Body of pancreas (tissue), 4 donors: ENCODE data around the gene ACSM2A. TPM values are rescaled to one million over a fixed set of nuclear protein-coding genes. Genes with fewer than 3 reads are reported as not detected.
"Not testable (repeated sequence)": the region's sequence is repeated elsewhere in the genome, so short reads cannot be mapped to it uniquely, and the experiment has no call there.

Source experiments
- ATAC-seq: fragments of 150-250 bp; one replicate; pipeline ENCODE4 v1.9.1; 2016
- DNase-seq, 4 donors: peaks; one replicate each; pipeline ENCODE4 v3.0.0-alpha.2; 2019
- H3K27ac ChIP-seq, 4 donors: fragments of 200-600 bp; sonication (generic); 1 replicate in 3 of 4; 2 replicates in 1 of 4; pipeline versions ENCODE4 v1.5.1 to v1.6.1; 2016 to 2019; ENCODE audit warnings: mild to moderate bottlenecking in 1 of 4, mixed read lengths in 1 of 4, moderate library complexity in 1 of 4
- H3K27me3 ChIP-seq, 2 donors: fragments of 200-600 bp; sonication (generic); one replicate each; pipeline ENCODE4 v1.6.0; 2016; ENCODE audit warnings: mild to moderate bottlenecking in 1 of 2
- H3K36me3 ChIP-seq, 2 donors: fragments of 200-600 bp; sonication (generic); replicated peaks in 1 of 2; 2 replicates each; pipeline ENCODE4 v1.5.1; 2016; ENCODE audit warnings: low read depth in 2 of 2; ENCODE audit not compliant: insufficient read depth in 1 of 2
- H3K4me1 ChIP-seq: fragments of 200-600 bp; sonication (generic); one replicate; pipeline ENCODE4 v1.6.0; 2016
- H3K4me3 ChIP-seq, 2 donors: fragments of 200-600 bp; sonication (generic); 1 replicate in 1 of 2; 2 replicates in 1 of 2; pipeline ENCODE4 v1.5.1; 2016 to 2019
- H3K9me3 ChIP-seq, 3 donors: fragments of 200-600 bp; sonication (generic); 1 replicate in 2 of 3; 2 replicates in 1 of 3; pipeline ENCODE4 v1.5.1; 2016
- POLR2A ChIP-seq, 3 donors: fragments of 450-650 bp; IDR thresholded peaks; one replicate each; pipeline ENCODE4 v1.6.1; 2016; ENCODE audit warnings: antibody characterized with exemption in 3 of 3, mild to moderate bottlenecking in 2 of 3
- WGBS, 2 donors: methylation state at CpG; one replicate each; pipeline ENCODE4 v1.1.5; 2017; 5-methylcytosine and 5-hydroxymethylcytosine counted together
- intact Hi-C: fragments of 100-400 bp; cut with DNase I; formaldehyde crosslinking; loops from one replicate; pipeline ENCODE4 v1.15.1; 2023
- total RNA-seq, 2 donors: library from RNA; depleted of rRNA; stranded (reverse); fragments of >200 nt; gene quantifications; one replicate each; pipeline ENCODE4 v1.1.0, GENCODE V29; 2016
- TF ChIP-seq, protein P1 (sequence below), 7 experiments: fragments of 450-650 bp in 4 of 7; fragments of 200-600 bp in 3 of 7; sonication (generic) in 3 of 7; IDR thresholded peaks; one replicate each; pipeline ENCODE4 v1.5.1; 2016 to 2019; ENCODE audit warnings: antibody characterized with exemption in 7 of 7

Gene ACSM2A
- total RNA-seq, 2 donors from 2014 or later: not detected

GRCh38 chr16:20519231-20519630 is 67.9 kb downstream of the ACSM2A start:
- WGBS, 2 donors: 34 to 59% methylated on average over 3 of the region's 3 CpGs
- Histone ChIP-seq H3K9me3 (no peaks in the 10 kb centered on the region), H3K36me3 (no peaks in the 10 kb centered on the region), H3K27me3 (no peaks in the 10 kb centered on the region), H3K27ac (no peak overlapping the region), H3K4me1 (no peaks in the 10 kb centered on the region), H3K4me3 (no peak overlapping the region)
- ATAC-seq (no peak), DNase-seq (no peak)
- TF ChIP-seq, protein P1, sequence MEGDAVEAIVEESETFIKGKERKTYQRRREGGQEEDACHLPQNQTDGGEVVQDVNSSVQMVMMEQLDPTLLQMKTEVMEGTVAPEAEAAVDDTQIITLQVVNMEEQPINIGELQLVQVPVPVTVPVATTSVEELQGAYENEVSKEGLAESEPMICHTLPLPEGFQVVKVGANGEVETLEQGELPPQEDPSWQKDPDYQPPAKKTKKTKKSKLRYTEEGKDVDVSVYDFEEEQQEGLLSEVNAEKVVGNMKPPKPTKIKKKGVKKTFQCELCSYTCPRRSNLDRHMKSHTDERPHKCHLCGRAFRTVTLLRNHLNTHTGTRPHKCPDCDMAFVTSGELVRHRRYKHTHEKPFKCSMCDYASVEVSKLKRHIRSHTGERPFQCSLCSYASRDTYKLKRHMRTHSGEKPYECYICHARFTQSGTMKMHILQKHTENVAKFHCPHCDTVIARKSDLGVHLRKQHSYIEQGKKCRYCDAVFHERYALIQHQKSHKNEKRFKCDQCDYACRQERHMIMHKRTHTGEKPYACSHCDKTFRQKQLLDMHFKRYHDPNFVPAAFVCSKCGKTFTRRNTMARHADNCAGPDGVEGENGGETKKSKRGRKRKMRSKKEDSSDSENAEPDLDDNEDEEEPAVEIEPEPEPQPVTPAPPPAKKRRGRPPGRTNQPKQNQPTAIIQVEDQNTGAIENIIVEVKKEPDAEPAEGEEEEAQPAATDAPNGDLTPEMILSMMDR (IDR thresholded peaks at IDR 0.05): no peak
- no peak for TF ChIP-seq POLR2A (IDR thresholded peaks at IDR 0.05)
- intact Hi-C loops: no loop called here

- DNase-seq (no peak), ATAC-seq (no peak)
- H3K27ac ChIP-seq: no peak overlapping the region
- no peaks in the 10 kb centered on the region for H3K27me3 ChIP-seq
- no peaks in the 10 kb centered on the region for H3K36me3 ChIP-seq
- intact Hi-C loops: no loop called here
- no peaks in the 10 kb centered on the region for H3K4me1 ChIP-seq
- no peak for TF ChIP-seq POLR2A (IDR thresholded peaks at IDR 0.05)
- TF ChIP-seq, protein P1 (IDR thresholded peaks at IDR 0.05): no peak
- WGBS, 2 donors: 81 to 94% methylated on average over 1 of the region's 1 CpG
- H3K4me3 ChIP-seq: no peak overlapping the region
- no peaks in the 10 kb centered on the region for H3K9me3 ChIP-seq
Measured at GRCh38 chr16:20520103-20520502, 68.8 kb downstream of the ACSM2A start.

GRCh38 chr16:20531795-20532194 is 80.5 kb downstream of the ACSM2A start:
- ATAC-seq, intact Hi-C loops, H3K4me1 ChIP-seq, H3K9me3 ChIP-seq, DNase-seq, H3K27ac ChIP-seq, H3K36me3 ChIP-seq, H3K27me3 ChIP-seq, H3K4me3 ChIP-seq: not testable (repeated sequence)
- no CpG with 5 or more reads among the region's 13 CpGs for WGBS, 2 donors

- H3K9me3 ChIP-seq, intact Hi-C loops, H3K4me1 ChIP-seq, DNase-seq, ATAC-seq, H3K27me3 ChIP-seq, H3K4me3 ChIP-seq, H3K36me3 ChIP-seq, H3K27ac ChIP-seq: not testable (repeated sequence)
- no CpG with 5 or more reads among the region's 3 CpGs for WGBS, 2 donors
Measured at GRCh38 chr16:20532284-20532792, 81.0 kb downstream of the ACSM2A start.

DNA sequence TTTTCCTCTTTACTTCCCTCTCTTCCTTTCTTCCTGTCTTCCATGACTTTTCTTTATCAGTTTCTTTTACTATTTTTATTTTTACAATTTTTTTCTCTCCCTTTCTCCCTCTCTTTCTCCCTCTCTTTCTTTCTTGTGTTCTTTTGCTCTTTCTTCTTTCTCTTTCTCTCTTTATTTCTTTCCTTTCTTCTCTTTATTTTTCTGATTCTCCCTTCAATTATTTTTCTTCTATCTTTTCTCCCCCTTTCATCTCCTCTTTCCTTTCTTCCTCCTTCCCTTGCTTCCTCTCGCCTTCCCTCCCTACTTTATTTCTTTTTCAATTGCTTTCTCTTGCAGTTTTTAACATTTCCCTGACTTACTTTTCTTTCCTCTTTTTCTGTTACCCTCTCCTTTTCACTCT is 85.3 kb downstream of the ACSM2A start:
- H3K4me3 ChIP-seq, H3K36me3 ChIP-seq, H3K4me1 ChIP-seq, DNase-seq, H3K27ac ChIP-seq, H3K27me3 ChIP-seq, ATAC-seq, H3K9me3 ChIP-seq, intact Hi-C loops: not testable (repeated sequence)
- WGBS, 2 donors: 79 to 81% methylated on average over 1 of the region's 1 CpG

Other genes with a start within 250 kb of the ACSM2A start
- over 10,000 TPM; 12,053 to 14,662 TPM for gene GP2, start 124.0 kb upstream of the ACSM2A start, total RNA-seq
- gene UMOD, start 98.8 kb upstream of the ACSM2A start, total RNA-seq: 10 to 100 TPM; 12.7 to 31.3 TPM
- gene PDILT, start 46.8 kb upstream of the ACSM2A start, total RNA-seq: not detected
- 10 to 100 TPM in 1 of 2 donors, 1 to 10 TPM in 1; 2.3 to 11.5 TPM for gene ACSM5, start 42.0 kb upstream of the ACSM2A start, total RNA-seq
- gene ACSM2B, start 124.8 kb downstream of the ACSM2A start, total RNA-seq: 1 to 10 TPM; 1.3 to 2.3 TPM
- gene ACSM1, start 246.2 kb downstream of the ACSM2A start, total RNA-seq: 1 to 10 TPM in 1 of 2 donors, not detected in 1; 4.9 TPM